Activated gamma-delta T cell treated with Interleukin-2 at 50 U/mL for 16 hours (primary cell): ENCODE measurements around the gene KIF14.
"Not testable (repeated sequence)": the region's sequence is repeated elsewhere in the genome, so short reads cannot be mapped to it uniquely, and the experiment has no call there.

ENCODE experiments used
- DNase-seq: peaks from one replicate; pipeline ENCODE4 v3.0.0-alpha.2; 2020

The KIF14 gene

GRCh38 chr1:200542162-200542561 lies 78.4 kb downstream of the KIF14 start:
- DNase-seq: no peak

GRCh38 chr1:200540281-200540680 lies 80.3 kb downstream of the KIF14 start:
- no peak for DNase-seq

DNA sequence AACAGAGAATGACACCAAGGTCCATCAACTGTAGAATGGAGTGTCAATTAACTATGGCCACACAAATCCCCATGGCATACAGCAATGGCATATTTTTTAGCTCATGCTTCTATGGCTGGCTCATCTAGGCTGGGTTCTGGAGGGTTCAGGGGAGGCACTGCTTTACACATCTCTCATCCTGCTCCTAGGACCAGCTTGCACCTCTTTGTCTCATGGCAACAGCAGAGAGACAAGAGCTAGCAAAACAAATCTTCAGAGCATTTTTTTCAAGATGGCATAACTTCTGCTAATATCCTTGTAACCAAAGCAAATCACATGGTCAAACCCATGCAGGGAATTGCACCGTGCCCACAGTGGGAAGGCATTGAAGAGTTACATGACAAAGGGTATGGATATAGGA lies 82.4 kb downstream of the KIF14 start:
- DNase-seq: no peak

GRCh38 chr1:200535605-200536004 lies 84.9 kb downstream of the KIF14 start:
- no peak for DNase-seq

GRCh38 chr1:200530623-200531261 lies 89.8 kb downstream of the KIF14 start:
- DNase-seq: peak; percentile 62

DNA sequence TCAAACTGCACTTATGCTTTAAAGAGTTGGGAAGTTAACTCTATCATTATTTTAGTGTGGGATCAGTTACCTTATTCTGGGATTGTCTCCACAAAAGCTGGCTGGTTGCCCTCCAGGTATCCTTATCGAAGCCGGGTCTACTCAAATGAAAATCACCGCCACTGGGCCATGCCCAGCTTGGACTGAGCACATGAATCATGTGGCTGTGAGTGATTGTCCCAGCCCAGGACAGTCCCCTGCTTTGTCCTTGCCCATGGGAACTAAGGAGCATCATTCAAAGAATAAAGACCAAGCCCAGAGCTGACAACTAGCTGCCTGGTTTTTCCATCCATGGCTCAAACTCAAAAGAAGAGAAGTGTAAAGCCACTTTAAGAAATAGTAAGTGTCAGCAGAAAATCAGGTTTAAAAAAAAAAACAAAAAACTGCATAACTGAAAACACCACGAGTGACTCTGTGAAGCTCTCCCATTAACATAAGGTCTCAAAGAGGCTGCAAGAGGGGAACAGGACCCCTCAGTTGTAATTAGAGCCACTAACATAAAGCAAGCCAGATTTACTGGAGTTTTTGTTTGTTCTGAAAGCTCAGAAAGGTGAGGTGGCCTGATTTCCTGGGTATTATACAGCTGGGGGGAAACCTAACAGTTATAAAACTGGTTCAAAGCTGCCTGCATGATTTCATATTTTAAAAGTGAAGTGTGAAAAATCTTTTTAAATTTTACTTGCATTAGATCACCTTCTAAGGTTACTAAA lies 91.5 kb downstream of the KIF14 start:
- no peak for DNase-seq

- no peak for DNase-seq
Measured at GRCh38 chr1:200527670-200528069, 92.9 kb downstream of the KIF14 start.

DNA sequence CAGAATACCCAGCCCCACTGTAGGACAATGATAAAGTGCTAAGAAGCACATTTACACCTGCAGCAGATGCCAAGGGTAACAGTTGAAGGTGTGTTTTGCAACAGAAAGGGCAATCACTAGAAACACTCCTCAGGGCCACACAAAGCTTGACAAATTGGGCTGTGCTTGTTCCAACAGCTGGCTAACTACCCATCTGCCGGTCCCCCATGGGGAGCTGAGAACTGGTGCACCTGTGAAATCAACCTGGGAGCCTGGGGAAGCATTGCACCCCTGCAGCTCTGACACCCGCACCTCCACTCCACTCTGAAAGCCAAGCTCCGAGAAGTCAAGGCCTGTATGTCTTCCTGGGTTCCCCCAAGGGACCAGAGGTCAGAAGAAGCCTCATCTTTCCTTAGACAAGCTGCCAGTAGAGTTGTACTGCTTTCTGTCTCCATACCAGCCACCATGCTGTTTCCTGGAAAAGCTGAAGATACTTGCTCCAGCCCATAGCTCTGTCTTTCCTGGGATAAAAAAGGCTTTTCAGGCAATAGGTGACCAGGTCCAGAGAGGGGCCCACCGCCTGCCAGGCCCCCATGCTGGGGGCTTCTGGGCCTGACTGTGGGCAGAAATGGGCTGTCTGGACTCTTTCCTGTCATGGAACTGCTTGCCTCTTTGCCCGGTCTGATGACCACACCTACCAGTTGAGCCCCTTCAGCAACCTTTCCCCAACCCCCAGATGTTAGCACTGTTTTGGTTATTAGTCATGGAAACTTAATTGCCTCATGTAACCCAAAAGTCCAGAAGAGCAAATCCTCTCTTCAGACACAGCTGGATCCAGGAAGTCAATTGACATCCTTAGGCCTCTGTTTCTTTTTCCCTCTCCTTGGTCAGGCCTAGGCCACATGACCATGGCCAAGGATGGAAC lies 93.6 kb downstream of the KIF14 start:
- DNase-seq: no peak

- DNase-seq: no peak
Measured at GRCh38 chr1:200525090-200525987, 95.2 kb downstream of the KIF14 start.

GRCh38 chr1:200524551-200524950 lies 96.0 kb downstream of the KIF14 start:
- not testable (repeated sequence) for DNase-seq

DNA sequence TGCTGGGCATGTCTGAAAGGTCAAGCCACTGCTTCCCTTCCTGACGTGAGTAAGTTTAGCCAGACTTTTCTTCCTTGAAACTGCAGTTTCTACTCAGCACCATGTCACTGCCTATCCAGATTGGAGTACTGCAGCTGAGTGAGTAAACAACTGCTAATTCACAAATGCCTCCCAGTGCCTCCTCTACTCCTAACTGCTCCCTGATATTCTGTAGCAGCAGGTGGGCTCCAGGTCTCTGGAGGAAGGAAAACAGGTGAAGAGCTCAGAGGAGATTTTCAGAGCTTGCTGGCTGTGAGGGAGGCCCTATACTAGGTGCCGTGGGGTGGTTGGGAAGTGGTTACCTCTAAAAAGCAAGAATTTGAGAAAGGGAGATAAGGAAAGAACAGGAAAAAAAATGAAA lies 96.5 kb downstream of the KIF14 start:
- DNase-seq: no peak

DNA sequence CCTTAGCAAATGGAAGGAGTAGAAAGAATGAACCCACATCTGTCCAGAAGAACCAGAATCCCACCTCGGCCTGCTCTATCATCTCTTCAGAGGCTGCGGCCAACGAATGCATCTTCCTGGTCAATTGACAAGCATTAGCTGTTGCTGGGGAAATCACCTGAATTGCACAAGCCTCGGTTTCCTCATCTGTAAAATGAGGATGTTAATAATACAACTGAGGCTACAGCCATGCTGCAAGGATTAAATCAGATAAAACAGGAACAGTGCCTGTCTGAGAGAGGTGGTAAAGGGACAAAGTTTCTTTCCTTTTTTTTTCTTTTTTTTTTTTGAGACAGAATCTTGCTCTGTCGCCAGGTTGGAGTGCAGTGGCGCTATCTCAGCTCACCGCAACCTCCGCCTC lies 99.8 kb downstream of the KIF14 start:
- DNase-seq: no peak

- no peak for DNase-seq
Measured at GRCh38 chr1:200518524-200518923, 102.0 kb downstream of the KIF14 start.

DNA sequence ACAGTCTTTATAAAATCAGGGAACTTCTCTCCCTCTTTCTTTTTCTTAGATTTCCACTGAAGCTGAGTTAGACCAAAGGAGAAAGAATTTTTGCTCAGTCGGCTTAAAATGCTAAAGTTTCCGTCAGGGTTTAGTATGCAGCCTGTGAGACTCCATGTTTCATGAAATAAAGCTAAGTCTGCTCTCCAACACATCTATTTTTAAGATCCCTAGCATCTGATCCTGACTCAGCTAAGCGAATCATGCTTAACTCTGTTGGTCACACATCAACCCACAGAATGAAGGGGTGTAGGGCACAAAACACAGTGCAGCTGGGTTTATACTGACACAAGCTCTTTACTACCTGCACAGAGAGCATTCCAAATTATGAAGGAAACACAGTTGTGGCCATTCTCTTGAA lies 108.4 kb downstream of the KIF14 start:
- DNase-seq: no peak

DNA sequence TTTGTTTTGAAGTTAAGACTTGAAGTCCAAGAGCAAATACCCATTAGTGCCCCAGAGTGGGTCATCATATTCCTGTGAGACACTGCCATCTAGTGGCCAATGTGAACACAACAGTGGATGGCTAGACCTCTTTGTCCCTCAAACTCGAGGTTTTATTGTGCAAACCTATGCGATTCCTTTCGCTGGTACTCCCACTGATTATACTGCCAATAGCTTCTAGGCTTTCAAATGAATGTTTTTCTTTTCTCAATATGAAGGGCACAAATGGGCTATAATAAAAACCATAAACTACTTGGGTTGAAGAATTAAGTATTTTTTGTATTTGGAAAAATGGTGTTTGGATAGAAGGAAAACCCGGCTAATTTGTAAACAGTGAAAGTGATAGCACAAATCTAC lies 110.3 kb downstream of the KIF14 start:
- DNase-seq: peak; percentile 72

DNA sequence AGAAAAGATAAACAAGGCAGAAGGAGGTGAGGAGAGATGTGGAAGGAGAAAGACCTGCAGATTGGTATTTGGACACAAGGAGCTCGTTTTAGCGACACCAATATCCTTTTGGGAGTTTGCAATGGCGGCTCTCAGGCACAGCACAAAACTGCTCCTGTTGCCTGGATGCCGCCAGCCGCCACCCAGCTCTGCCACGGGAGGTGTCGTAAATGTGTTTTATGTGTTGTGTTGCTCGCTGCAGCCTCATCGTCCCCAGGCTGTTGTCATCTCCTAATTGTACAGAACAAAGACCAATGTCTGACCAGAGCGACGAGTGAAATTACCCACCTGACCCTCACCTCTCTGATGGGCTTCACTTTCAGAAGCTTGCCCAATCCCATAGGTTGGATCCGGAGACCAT lies 114.1 kb downstream of the KIF14 start:
- no peak for DNase-seq

- no peak for DNase-seq
Measured at GRCh38 chr1:200505257-200505656, 115.3 kb downstream of the KIF14 start.
